ENCODE measurements around the gene ITGA7. TPM values are rescaled to one million over a fixed set of nuclear protein-coding genes. Genes with fewer than 3 reads are reported as not detected.
A peak's percentile ranks its signal among the peaks of the same experiment; 100 is the strongest.

The ITGA7 gene
- total RNA-seq, 1 donor, result 13.9 TPM

GRCh38 chr12:55728186-55728938, 20.7 kb upstream of the ITGA7 start:
- no peak for TF ChIP-seq CTCF (IDR thresholded peaks at IDR 0.05; ENCODE audit: insufficient read depth, low read length)
- peak; percentile 63 for DNase-seq (ENCODE audit: low read depth)
- H3K4me3 ChIP-seq (ENCODE audit: low read depth, low read length), result peak overlapping the region; percentile 97

- DNase-seq (ENCODE audit: low read depth), result peak; percentile 64
- no peak for TF ChIP-seq CTCF (IDR thresholded peaks at IDR 0.05; ENCODE audit: insufficient read depth, low read length)
- H3K4me3 ChIP-seq (ENCODE audit: low read depth, low read length), result peak overlapping the region; percentile 97
Measured at GRCh38 chr12:55727643-55728185, 20.0 kb upstream of the ITGA7 start.

GRCh38 chr12:55726971-55727370, 19.3 kb upstream of the ITGA7 start:
- no peak for DNase-seq (ENCODE audit: low read depth)
- no peak for TF ChIP-seq CTCF (IDR thresholded peaks at IDR 0.05; ENCODE audit: insufficient read depth, low read length)
- H3K4me3 ChIP-seq (ENCODE audit: low read depth, low read length), result peak overlapping the region; percentile 97

- TF ChIP-seq CTCF (IDR thresholded peaks at IDR 0.05; ENCODE audit: insufficient read depth, low read length), result no peak
- no peak for DNase-seq (ENCODE audit: low read depth)
- H3K4me3 ChIP-seq (ENCODE audit: low read depth, low read length), result peak overlapping the region; percentile 19
Measured at GRCh38 chr12:55725556-55725955, 17.9 kb upstream of the ITGA7 start.

- H3K4me3 ChIP-seq (ENCODE audit: low read depth, low read length), result peak overlapping the region; percentile 10
- TF ChIP-seq CTCF (IDR thresholded peaks at IDR 0.05; ENCODE audit: insufficient read depth, low read length), result no peak
- no peak for DNase-seq (ENCODE audit: low read depth)
Measured at GRCh38 chr12:55724940-55725309, 17.2 kb upstream of the ITGA7 start.

GRCh38 chr12:55724226-55724939, 16.7 kb upstream of the ITGA7 start:
- TF ChIP-seq CTCF (IDR thresholded peaks at IDR 0.05; ENCODE audit: insufficient read depth, low read length), result peak; percentile 81
- H3K4me3 ChIP-seq (ENCODE audit: low read depth, low read length), result peak overlapping the region; percentile 10
- DNase-seq (ENCODE audit: low read depth), result peak; percentile 76
